GM23248 (cell line): ENCODE results near the gene TRIM17.

Source experiments
- EZH2 ChIP-seq: fragments of 200-600 bp; sonication (generic); IDR thresholded peaks from 2 replicates; pipeline ENCODE4 v1.6.1; 2018; ENCODE audit warnings: antibody characterized with exemption, mild to moderate bottlenecking; ENCODE audit not compliant: insufficient read depth, poor library complexity, severe bottlenecking
- EZH2phosphoT487 ChIP-seq: fragments of 200-600 bp; sonication (generic); IDR thresholded peaks from 2 replicates; pipeline ENCODE4 v1.6.1; 2018; ENCODE audit warnings: antibody characterized with exemption, moderate library complexity, mild to moderate bottlenecking, low read depth; ENCODE audit not compliant: insufficient read depth

DNA sequence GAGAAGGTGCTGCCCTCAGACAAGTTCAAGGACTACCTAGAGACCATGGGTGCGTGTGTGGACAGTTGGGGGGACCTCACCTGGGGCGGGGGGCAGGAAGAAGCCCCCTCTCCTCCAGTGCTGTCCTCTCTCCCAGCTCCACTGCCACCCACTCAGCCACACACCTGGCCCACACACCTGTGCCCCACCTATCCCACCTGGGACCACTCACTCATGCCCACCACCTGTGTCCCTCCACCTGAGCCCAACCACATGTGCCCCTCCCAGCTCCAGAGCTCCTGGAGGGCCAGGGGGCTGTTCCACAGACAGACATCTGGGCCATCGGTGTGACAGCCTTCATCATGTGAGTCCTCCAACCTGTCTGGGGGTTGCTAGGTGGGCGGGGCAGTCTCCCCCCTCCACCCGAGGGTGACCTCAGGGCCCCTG is 39.0 kb downstream of the TRIM17 start:
- TF ChIP-seq EZH2 (no peak), EZH2phosphoT487 (no peak)
